Kidney tubule cell (primary cell): ENCODE measurements around the gene HOXB4.
A peak's percentile ranks its signal among the peaks of the same experiment; 100 is the strongest.

Experiments used
- DNase-seq: peaks from one replicate; pipeline ENCODE4 v3.0.0-alpha.2; 2018; ENCODE audit warnings: low spot score

Gene HOXB4

DNA sequence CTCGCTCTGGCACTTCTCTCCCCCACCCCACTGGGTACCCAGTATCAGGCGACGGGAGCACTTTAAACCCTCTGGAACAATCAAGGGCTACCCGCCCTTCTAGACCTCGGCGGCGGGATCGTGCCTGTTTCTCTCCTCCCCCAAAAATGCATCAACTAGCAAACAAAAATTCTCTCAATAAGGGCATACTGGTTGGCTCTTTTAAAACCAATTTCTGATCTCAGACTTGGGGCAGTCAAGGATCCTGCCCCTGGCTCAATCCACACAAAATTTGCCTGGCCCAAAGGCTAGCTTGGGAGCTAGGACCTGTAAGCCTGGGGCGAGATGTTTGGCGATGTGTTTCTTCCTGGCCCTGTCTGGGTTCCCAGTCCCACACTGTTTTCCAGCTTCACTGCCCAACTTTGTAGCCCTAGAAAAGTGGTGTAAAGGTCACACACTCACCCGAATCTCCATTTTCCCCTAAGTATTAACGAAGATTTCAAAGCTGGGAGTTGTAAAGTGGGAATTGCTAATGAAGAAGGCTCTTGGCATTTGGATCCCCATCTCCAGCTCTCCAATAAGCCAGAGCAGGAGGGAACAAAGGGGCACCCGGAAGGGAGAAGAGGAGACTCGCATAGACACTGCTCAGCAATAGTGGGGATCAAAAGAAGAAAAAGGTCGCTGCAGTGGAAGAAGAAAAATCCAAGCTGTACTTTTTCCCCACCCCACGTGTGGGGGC, 18.9 kb downstream of the HOXB4 start:
- no peak for DNase-seq

DNA sequence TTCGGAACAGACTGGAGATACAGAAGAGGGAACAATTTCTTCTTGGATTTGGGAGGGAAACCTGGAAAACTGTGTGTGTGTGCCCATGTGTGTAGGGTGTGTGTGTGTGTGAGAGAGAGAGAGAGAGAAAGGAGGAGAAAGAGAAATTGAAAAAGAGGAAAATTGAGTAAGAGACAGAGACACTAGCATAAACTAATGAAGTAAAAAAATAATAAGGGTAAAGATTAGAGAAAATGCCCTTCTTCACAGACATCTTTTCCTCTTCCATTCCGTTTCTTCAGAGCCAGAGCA, 19.4 kb downstream of the HOXB4 start:
- DNase-seq: no peak

DNA sequence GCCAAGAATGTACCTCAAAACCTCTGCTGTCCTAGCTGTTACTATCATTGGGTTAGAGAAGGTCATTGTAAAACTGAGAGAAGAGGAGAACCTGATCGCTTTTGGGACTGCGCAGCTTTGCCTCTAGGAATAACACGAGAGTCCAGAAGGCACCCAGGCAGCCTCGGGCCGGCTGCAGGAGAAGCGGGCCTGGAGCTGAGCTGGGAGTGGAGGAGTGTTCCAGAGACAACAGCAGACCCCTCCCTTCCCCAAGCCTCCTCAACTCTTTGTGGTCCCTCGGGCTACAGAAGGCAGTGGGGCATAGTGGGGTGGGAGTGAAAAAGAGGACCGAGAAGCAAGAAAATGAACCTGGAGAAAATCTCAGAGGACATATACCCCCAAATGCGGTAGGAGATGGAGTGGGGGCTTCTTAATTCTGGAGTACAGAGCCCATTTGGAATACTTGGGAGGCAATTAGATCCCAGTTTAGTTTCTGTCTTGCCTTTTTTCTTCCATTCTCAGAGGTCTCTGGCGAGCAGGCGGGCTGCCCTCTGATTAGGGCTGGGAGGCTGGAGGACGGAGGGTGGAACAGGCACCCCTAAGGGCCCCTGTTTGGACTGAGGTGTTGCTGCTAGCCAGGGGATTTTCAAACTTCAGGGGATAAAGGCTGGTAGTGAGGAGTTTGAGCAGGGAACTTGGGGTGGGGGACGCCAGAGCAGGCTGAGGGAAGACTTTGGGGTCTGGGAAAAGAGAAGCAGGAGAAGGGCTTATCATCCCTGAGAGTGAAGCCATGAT, 19.9 kb downstream of the HOXB4 start:
- DNase-seq: no peak

DNA sequence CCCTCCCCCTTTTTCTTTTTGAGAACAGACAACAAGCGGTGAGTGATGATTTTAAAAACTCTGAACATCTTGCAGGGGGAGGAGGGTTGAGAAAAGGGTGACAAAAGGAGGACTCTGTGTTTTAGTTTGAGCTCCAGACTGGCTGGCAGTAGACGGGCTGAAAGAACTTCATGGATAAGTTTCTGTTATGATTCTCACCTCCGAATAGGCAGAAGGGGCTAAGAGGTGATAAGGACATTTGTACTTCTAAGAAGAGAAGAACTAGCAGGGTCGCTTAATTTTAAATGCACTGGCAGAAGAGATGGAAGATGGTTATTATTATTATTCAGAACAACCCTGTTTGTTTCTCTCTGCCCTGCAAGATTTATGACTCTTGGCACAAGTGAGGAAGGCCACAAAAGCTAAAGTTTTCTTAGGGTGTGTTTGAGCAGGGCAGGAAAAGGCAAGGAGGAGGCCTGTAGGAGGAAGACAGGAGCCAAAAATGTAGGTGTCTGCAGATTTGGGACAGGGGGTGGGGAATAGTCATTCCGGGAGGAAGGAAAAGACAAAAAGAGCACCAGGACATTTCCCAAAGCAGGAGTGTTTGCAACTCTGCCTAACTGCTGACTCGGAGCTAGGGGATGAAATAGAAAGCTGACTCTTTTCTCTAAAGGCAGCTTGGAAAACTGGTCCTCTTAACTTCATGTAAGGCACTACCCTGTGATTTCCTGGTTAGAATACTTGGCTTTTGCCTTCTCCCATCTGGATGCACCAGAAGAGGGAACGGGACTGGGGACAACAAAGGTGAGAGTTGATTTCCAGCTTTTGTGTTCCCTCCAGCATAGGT, 21.4 kb downstream of the HOXB4 start:
- peak; percentile 23 for DNase-seq

DNA sequence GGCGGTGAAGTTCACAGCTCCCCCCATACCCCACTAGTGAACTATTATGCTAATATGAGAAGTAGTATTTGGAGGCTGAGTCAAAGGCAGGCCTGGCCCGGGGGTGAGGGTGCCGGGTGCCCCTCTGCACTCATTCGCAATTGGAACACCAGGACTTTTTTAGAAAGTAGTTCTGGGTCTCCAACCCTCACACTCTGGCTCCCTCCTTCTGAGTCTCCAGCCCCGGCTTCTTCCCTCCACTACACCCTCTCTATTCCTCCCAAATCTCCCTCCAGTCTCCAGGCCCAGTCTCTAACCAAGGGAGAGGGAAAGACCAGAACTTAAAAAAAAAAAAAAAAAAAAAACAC, 21.9 kb downstream of the HOXB4 start:
- DNase-seq: peak; percentile 35

DNA sequence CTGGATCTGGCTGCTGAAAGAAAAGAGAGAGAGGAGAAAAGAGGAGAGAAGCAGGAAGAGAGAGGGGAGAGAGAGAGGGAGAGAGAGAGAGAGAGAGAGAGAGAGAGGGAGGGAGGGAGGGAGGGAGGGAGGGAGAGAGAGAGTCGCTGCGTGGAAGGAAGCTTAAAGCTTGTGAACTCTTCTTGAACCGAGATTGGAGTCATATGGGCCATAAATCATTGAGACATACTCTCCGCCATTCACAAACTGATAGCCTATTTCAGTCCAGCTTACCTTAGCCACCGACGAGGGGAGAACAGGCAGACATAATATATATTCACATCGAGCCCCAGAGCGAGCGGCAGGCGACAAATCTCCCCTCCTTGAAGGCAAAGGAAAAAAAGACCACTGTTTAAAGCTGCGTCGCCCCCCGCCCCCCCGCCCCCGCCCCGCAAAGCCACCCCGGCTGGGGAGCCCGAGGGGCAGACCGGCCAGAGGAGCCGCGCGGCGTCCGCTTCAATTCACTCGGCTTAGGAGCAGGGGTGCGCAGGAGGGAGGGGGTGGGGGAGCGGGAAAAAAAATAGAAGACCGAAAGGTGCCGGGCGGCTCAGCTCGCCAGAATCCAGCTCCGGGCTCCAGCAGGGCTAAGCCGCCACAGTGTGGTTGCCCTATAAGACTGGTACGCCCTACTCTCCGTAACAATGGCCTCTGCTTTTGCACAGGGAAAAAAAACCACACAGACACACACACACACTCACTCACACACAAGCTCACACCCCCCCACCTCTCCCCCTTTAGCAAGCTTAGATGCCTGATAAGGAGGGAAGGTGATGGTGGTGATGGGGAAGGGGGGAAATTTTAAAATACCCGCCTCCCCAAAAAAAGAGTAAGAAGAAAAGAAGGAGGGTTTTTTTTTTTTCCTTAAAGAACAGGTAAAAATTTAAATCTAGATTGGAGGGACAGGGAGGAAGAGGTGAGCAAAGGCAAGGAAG, 22.6 kb downstream of the HOXB4 start:
- peak; percentile 91 for DNase-seq

DNA sequence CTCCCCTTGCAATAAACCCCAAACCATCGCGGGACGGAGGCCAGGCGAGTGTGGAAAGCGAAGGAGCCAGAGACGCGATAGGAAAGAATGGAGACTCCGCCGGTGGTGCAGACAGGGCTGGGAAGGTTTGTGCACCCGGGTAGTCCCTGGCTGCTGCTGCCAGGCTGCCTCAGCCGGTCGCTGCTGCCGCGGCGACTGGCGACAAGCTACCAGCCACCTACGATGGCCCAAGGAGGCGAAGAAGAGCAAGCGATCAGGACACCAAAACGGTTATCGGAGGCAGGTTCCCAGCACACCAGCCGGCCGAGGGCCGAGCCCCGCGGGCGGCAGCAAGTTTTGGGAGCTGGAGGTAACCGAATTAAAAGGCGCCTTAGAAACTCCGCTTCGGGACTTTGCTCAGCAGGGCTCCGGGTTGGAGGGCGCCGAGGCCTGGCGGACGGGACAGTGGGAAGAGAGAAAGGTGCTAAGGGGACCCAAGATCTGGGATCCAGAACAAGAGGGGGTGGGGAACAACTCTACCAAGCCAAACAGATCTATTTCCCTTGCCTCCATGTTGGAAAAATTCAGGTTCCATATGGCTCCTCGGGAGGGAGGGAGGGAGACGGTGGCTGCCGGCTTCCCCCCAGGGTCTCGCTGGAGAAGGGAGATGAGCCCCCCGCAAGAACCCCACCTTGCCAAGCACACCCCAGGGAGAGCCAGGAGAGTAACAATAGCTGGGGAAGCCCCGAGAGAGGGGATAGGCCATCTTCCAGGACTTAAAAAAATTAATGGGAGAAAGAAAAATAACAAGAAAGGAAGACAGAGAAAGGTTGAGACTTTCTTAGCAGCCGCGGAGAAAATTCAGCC, 23.5 kb downstream of the HOXB4 start:
- peak; percentile 30 for DNase-seq

DNA sequence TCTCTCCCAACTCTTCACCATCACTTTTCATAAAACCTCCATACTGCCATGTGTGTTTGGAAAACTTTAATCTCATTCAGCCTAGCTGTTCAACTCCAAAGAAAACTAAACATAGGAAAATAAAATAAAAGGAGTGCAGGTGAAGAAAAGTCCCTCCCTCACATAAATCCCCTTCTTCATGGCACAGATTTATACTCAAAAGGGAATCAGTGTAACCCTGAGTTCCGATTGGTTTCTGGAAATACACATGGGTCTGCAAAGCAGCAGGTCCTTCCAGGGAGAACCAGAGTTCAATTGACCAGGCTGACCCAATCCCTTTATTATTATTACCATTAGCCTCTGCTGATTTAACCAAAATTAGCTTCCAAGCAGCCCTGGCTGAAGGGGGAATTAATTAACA, 24.3 kb downstream of the HOXB4 start:
- DNase-seq: peak; percentile 19

DNA sequence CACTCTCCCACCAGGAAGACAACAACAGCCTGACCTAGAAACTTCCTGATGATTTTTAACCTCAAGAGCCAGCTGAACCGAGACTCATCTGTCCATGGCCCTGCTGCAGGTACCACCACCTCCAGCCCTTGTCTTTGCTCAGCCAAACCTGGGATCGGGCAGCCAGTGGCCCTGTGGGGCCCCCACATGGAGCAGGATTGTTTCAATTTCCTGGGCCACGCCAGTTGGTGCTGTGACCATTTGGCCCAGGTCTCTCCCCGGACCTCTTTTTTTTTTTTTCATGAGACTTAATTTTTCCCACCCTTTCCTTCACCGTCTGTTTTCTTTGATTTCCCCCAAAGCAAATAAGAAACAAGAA, 25.0 kb downstream of the HOXB4 start:
- DNase-seq: no peak

DNA sequence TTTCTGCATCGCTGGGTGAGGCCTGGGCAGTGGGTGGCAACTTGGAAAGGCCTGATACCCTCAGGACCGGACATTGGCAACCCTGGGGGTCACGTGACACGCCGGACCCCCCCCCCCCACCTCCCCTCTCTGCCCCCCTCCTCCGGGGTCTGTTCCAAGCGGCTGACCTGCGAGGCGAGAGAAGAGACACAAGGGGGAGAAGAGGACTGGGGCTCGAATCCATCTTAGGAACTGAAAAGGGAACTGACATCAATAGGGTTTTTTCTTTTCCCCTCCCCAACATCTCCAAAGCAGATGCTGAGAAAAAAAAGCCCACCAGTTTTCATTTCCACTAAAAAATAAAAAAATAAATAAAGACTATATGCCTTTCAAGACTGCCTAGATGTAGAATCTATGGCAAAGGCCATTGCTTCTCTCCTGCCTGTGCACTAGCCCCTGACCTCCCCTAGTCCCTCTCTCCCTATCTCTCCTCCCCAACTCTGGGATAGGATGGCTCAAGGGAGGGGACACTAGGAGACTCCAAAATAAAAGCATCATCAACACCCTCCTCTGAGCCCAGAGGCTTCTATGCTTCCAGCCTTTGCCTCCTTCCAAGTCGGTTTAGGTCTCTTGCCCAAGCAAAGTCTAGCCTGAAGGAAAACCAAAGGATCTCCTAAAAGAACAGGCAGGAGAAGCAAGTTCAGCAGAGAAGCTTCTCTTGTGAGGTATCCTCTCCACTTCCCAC, 25.5 kb downstream of the HOXB4 start:
- peak; percentile 68 for DNase-seq

DNA sequence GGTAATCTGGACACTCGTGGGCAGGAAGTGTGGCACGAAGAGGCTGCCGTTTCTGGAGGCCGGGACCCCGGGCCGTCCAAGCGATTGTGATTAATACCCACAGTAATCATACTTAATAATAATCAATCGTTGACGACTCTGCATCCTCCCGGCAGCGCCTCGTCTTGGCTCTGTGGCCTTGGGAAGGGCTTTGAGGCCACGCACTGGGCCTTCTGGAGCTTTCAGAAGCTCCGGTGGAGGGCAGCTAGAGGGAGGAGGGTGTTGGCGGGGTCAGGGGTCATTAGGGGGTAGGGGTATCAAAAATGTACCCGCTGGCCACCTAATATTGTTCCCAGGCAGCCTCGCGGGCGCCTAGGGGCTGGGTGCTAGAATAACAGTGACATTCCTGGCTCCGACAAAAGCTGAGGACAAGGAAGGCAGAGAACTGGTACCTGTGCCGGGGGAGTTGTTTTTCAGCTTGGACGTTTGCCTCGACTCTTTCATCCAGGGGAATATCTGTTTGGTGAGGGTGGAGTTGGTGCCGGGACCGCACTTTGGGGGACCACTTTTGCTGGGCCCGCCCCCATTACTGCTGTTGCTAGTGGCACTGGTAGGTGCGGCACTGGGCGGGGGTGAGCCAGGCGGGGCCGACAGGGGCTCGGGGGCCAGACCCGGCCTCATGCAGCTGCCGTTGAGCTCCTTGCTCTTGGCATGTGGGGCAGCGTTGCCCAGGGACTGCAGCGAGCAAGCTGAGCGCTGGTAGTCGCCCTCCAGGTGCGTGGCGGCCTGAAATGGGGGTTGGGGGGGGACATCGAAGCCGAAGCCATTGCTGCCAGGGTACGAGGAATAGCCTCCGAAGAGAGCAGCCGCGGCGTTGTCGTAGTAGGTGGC, 26.3 kb downstream of the HOXB4 start:
- peak; percentile 25 for DNase-seq

DNA sequence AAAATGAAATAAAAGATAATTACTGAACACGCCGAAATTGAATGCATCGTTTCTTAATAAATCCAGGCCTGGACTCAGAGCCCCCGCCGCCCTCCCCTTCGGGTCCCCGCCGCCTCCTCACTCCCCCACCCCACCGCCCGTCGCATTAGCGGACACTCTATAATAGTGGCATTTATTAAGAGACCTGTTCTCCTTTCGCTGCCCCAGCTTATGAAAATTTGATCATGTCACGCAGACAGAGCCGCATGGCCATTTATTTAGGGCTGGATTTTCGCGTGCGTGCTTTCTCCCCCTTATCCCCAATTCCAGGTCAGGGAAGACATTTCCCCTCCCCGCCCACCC, 27.0 kb downstream of the HOXB4 start:
- peak; percentile 20 for DNase-seq

DNA sequence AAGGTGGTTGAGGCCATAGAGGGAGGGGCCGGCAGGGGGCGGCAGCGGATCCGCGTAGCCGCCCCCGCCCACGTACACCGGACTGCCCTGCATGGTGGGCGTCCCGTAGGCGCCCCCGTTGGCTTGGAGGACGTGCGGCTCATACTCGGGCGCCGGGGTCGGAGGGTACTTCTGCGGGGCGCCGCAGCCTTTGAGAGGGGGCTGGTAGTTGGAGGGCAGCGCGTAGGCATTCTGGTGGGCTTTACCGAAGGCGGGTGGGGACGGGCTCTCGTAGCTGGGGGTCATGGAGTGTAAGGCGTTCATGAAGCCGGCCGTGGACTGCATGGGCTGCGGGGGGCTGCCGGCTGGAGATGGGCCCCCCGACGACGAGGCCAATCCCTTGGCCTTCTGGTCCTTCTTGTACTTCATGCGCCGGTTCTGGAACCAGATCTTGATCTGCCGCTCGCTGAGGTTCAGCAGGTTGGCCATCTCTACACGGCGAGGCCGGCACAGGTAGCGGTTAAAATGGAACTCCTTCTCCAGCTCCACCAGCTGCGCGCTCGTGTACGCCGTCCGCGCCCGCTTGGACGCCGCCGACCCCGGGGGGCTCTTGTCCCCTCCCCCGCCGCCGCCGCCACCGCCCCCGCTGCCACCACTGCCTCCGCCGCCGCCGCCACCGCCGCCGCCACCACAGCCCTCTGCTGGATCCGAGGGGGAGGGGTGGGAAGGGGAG, 27.5 kb downstream of the HOXB4 start:
- peak; percentile 38 for DNase-seq

DNA sequence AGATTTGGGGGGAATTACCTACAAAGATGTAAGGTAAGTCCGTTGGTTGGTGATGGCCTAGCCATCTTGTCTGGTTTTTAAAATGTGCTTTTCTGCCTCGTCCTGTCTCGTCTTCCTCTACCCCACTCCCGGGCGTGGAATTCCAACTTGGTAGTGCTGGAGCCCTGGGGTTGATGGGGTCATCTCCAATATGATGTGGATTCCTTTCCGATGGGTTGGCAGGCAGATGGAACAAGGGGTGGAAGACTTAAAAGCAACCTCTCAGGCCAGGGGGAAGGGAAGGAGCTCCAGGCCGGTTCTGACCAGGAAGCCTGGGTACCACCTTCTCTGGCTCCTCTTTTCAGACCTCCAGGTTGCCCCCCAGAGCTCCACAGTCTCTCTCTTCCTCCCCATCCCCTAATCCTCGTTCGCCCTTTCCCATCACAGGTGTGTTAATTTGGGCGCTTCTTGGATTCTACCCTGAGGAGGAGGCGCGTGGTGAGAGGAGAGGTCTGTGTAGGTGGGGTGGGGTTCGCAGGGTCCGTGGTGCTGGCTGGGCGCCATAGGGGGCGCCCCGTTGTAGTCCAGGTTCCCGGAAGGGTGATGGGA, 28.1 kb downstream of the HOXB4 start:
- peak; percentile 70 for DNase-seq

DNA sequence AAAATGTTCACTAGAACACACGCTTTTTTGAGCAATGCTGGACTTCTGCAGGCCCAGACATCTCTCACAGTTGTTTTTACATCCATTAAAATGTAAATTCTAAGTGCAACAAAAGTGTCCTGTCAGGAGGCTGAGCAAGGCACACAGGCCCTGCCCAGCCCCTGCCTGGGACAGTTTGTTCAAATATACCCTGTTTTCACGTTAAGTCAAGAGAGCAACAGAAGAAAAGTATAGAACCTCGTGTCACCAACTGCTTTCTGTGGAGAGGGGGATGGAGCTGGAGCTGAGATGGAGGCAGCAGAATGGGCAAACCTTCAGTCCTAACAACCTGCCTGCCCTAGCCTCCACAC, 28.9 kb downstream of the HOXB4 start:
- peak; percentile 6 for DNase-seq

DNA sequence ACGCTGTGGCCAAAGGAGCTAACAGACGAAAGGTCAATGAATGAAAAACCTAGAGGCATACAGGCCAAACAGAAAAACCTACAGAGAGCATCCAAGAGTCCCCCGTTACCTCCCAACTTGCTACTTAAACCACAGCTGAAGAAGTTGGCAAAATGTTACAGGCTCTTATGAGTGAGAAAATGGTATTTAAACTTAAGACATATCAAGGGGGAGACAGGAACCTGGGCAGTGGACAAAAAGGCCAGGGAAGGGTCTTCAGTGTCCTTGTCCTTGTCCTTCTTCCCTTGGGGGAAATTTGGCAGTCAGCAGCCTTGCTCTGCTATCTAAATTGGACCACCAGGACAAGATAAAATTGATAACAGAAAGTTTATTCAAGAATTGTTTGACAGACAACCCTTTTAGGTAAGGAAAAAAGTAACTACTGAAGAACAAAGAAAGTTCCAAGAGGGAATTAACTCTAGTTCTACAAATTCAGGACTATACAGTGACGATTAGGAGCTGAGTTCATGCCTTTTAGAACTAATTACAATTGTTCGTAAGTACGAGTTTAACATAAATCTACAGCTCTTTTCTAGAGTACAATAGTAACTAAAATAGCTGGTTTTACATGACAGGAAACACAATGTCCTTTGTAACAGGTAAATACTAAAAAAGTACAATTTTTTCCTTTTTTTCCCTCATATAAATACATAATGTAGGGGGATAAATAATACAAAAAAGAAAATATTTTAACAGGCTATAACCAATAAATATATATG, 29.4 kb downstream of the HOXB4 start:
- DNase-seq: peak; percentile 16

DNA sequence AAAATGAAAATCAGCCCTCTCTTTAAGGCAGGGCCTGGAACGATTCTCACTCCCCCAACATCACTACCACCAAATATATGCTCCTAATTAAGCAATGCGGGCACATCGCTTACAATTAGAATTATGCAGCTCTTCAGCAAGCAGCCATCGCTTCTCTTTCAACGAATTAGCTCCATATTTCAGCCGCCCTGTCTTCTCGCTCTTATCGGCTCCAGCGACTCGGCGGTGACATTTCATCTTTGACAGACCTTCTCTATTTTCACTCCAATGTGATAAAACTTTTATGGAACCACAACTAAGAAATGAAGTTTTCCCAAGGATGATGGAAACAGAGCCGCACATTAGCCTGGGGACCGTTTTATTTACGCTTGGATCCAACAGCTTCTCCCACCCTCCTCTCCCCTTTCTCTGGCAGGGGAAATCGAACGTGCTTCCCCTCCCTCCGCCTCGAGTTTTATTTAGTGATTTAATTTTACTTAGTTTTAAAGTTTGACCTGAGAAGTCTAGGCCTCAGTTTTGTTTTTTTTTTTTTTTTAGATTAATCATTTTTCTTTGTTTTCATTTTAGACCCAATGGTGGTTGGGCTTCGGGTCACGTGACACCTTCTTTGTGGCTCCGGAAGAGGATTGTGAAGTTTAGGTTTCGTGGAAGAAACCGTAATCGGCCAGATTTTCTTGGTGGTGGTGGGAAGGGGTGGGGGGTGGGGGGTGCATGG, 30.2 kb downstream of the HOXB4 start:
- DNase-seq: peak; percentile 52
